H1 (cell line): Measurements from ENCODE around the gene DMWD. TPM values are rescaled to one million over a fixed set of nuclear protein-coding genes. Genes with fewer than 3 reads are reported as not detected.

ENCODE experiments used
- CTCF ChIA-PET: fragments of 300-600 bp; sonication (Branson Sonifier 250); formaldehyde crosslinking; loops from one replicate; lab custom pipeline; 2021; ENCODE audit not compliant: partially characterized antibody; lab: Charles Lee
- POLR2A ChIA-PET: fragments of 300-600 bp; sonication (Branson Sonifier 250); formaldehyde crosslinking; loops from one replicate; lab custom pipeline; 2021; ENCODE audit warnings: inconsistent platforms; ENCODE audit not compliant: partially characterized antibody; lab: Charles Lee
- DNase-seq, 2 experiments: peaks; one replicate each; pipeline versions ENCODE4 v3.0.0 to v3.0.0-alpha.2; 2010 to 2022; ENCODE audit warnings: low spot score in 2 of 2, low read depth in 1 of 2, mixed read lengths in 1 of 2
- FAIRE-seq: peaks from 2 replicates; lab custom pipeline; 2011; peaks lifted over from hg19 to GRCh38; lab: Jason Lieb, UNC
- H2AFZ ChIP-seq: 2 replicates; pipeline ENCODE4 v1.8.1; 2012; ENCODE audit warnings: low read length, inconsistent platforms
- H2AK5ac ChIP-seq: 2 replicates; pipeline ENCODE4 v1.6.1; 2013; ENCODE audit warnings: low read depth, low read length
- H2BK120ac ChIP-seq: replicated peaks from 2 replicates; pipeline ENCODE3; 2013; ENCODE audit warnings: low read depth, low read length, inconsistent platforms
- H2BK12ac ChIP-seq: 2 replicates; pipeline ENCODE4 v1.6.1; 2013; ENCODE audit warnings: low read depth, low read length
- H2BK15ac ChIP-seq: 2 replicates; pipeline ENCODE4 v1.6.1; 2013; ENCODE audit warnings: low read length
- H2BK20ac ChIP-seq: 2 replicates; pipeline ENCODE4 v1.6.1; 2013; ENCODE audit warnings: low read length
- H2BK5ac ChIP-seq: 2 replicates; pipeline ENCODE4 v1.6.1; 2013; ENCODE audit warnings: low read depth, low read length
- H3K14ac ChIP-seq: 2 replicates; pipeline ENCODE4 v1.6.1; 2013; ENCODE audit warnings: inconsistent platforms; ENCODE audit not compliant: insufficient read length
- H3K18ac ChIP-seq: 2 replicates; pipeline ENCODE4 v1.6.1; 2013; ENCODE audit warnings: low read length; ENCODE audit errors: extremely low read depth
- H3K23ac ChIP-seq: 2 replicates; pipeline ENCODE4 v1.6.1; 2013; ENCODE audit warnings: inconsistent platforms; ENCODE audit not compliant: insufficient read length
- H3K23me2 ChIP-seq: 2 replicates; pipeline ENCODE4 v1.6.1; 2013; ENCODE audit warnings: low read depth, low read length
- H3K27ac ChIP-seq: 2 replicates; pipeline ENCODE4 v1.6.1; 2011; ENCODE audit warnings: low read depth, low read length, inconsistent platforms
- H3K27me3 ChIP-seq, 4 experiments: replicated peaks in 1 of 4; 1 replicate in 1 of 4; 2 replicates in 3 of 4; pipeline versions ENCODE4 v1.6.1 to v1.8.1; 2011 to 2013; ENCODE audit warnings: low read length in 3 of 4, mild to moderate bottlenecking in 3 of 4, inconsistent platforms in 2 of 4, mixed read lengths in 2 of 4, moderate library complexity in 1 of 4; ENCODE audit not compliant: control insufficient read depth in 3 of 4, insufficient read depth in 3 of 4; ENCODE audit errors: extremely low read depth in 1 of 4
- H3K36me3 ChIP-seq, 4 experiments: 2 replicates each; pipeline versions ENCODE4 v1.6.1 to v1.8.1; 2011 to 2013; ENCODE audit warnings: mild to moderate bottlenecking in 4 of 4, low read length in 3 of 4, moderate library complexity in 2 of 4, control low read depth in 1 of 4, inconsistent platforms in 1 of 4; ENCODE audit not compliant: insufficient read depth in 4 of 4, control insufficient read depth in 2 of 4
- H3K4ac ChIP-seq: replicated peaks from 2 replicates; pipeline ENCODE3; 2013; ENCODE audit warnings: low read length, low read depth, mixed read lengths, inconsistent platforms; ENCODE audit not compliant: insufficient read length
- H3K4me1 ChIP-seq, 4 experiments: replicated peaks in 1 of 4; 1 replicate in 1 of 4; 2 replicates in 3 of 4; pipeline versions ENCODE4 v1.6.1 to v1.8.1; 2011 to 2013; ENCODE audit warnings: low read length in 3 of 4, inconsistent platforms in 2 of 4, mixed read lengths in 1 of 4; ENCODE audit not compliant: insufficient read depth in 4 of 4, control insufficient read depth in 3 of 4
- H3K4me2 ChIP-seq, 2 experiments: 2 replicates each; pipeline versions ENCODE4 v1.6.1 to v1.8.1; 2011 to 2013; ENCODE audit warnings: low read depth in 2 of 2, low read length in 2 of 2, control low read depth in 1 of 2, inconsistent platforms in 1 of 2, mild to moderate bottlenecking in 1 of 2; ENCODE audit not compliant: insufficient read depth in 1 of 2
- H3K4me3 ChIP-seq, 4 experiments: fragments of 200-600, 300-600 bp in 1 of 4; sonication (generic), shearing (Covaris generic), sonication (Bioruptor Twin) in 1 of 4; 2 replicates each; pipeline versions ENCODE4 v1.5.1 to v1.8.1; 2011 to 2016; ENCODE audit warnings: low read length in 4 of 4, low read depth in 3 of 4, control low read depth in 2 of 4, inconsistent platforms in 2 of 4, mild to moderate bottlenecking in 2 of 4, mixed read lengths in 1 of 4, moderate library complexity in 1 of 4; ENCODE audit not compliant: insufficient read depth in 2 of 4; ENCODE audit errors: extremely low read depth in 1 of 4
- H3K56ac ChIP-seq: replicated peaks from 2 replicates; pipeline ENCODE3; 2013; ENCODE audit warnings: low read depth, mild to moderate bottlenecking, mixed read lengths, low read length, inconsistent platforms; ENCODE audit not compliant: insufficient read length
- H3K79me1 ChIP-seq: 2 replicates; pipeline ENCODE4 v1.6.1; 2013; ENCODE audit warnings: low read depth, low read length, control low read depth
- H3K79me2 ChIP-seq, 2 experiments: 2 replicates each; pipeline versions ENCODE4 v1.6.1 to v1.8.1; 2012 to 2013; ENCODE audit warnings: low read length in 2 of 2, mild to moderate bottlenecking in 2 of 2, inconsistent platforms in 1 of 2; ENCODE audit not compliant: insufficient read depth in 2 of 2, control insufficient read depth in 1 of 2
- H3K9ac ChIP-seq, 4 experiments: replicated peaks in 1 of 4; 1 replicate in 1 of 4; 2 replicates in 3 of 4; pipeline versions ENCODE4 v1.6.1 to v1.8.1; 2011 to 2013; ENCODE audit warnings: low read depth in 3 of 4, low read length in 3 of 4, control low read depth in 2 of 4, mild to moderate bottlenecking in 2 of 4, moderate library complexity in 2 of 4, inconsistent platforms in 1 of 4; ENCODE audit errors: extremely low read depth in 1 of 4
- H3K9me3 ChIP-seq, 2 experiments: 2 replicates each; pipeline versions ENCODE4 v1.6.1 to v1.8.1; 2012 to 2013; ENCODE audit warnings: mild to moderate bottlenecking in 2 of 2, moderate library complexity in 2 of 2, control low read depth in 1 of 2, inconsistent platforms in 1 of 2, low read depth in 1 of 2, low read length in 1 of 2, mixed read lengths in 1 of 2; ENCODE audit not compliant: insufficient read depth in 2 of 2
- H4K20me1 ChIP-seq, 2 experiments: replicated peaks in 1 of 2; 2 replicates each; pipeline versions ENCODE3 to v1.8.1; 2011 to 2013; ENCODE audit warnings: inconsistent platforms in 2 of 2, low read length in 2 of 2, mild to moderate bottlenecking in 1 of 2; ENCODE audit not compliant: insufficient read depth in 2 of 2, control insufficient read depth in 1 of 2
- H4K5ac ChIP-seq: 2 replicates; pipeline ENCODE4 v1.6.1; 2013; ENCODE audit warnings: low read length, low read depth, mixed read lengths, inconsistent platforms; ENCODE audit not compliant: insufficient read length
- H4K8ac ChIP-seq: 2 replicates; pipeline ENCODE4 v1.8.0; 2013; ENCODE audit warnings: mild to moderate bottlenecking, moderate library complexity, low read length, inconsistent platforms; ENCODE audit not compliant: insufficient read depth; ENCODE audit errors: extremely low read depth
- H4K91ac ChIP-seq: replicated peaks from 2 replicates; pipeline ENCODE3; 2013; ENCODE audit warnings: low read length, mixed read lengths, inconsistent platforms; ENCODE audit not compliant: insufficient read length
- CBX8 ChIP-seq: fragments of 300-800, 300-1000 bp; sonication (generic); IDR thresholded peaks from 2 replicates; pipeline ENCODE4 v1.7.1; 2016; ENCODE audit warnings: low read depth, low read length, borderline replicate concordance
- HDAC2 ChIP-seq, 2 experiments: fragments of 300-600 bp in 1 of 2; sonication (generic) in 1 of 2; IDR thresholded peaks; 2 replicates each; pipeline ENCODE4 v1.6.1; 2011 to 2012; ENCODE audit warnings: low read depth in 2 of 2, low read length in 2 of 2, mild to moderate bottlenecking in 2 of 2, moderate library complexity in 2 of 2, borderline replicate concordance in 1 of 2, inconsistent platforms in 1 of 2
- KDM4A ChIP-seq: IDR thresholded peaks from one replicate; pipeline ENCODE4 v1.7.1; 2012; ENCODE audit warnings: low read depth, mild to moderate bottlenecking, moderate library complexity, low read length, inconsistent platforms; ENCODE audit not compliant: severe bottlenecking
- POLR2AphosphoS5 ChIP-seq: IDR thresholded peaks from 2 replicates; pipeline ENCODE4 v1.6.1; 2011; ENCODE audit warnings: low read depth, low read length
- RAD21 ChIP-seq, 2 experiments: IDR thresholded peaks in 1 of 2; conservative IDR thresholded peaks in 1 of 2; 2 replicates each; pipeline ENCODE4 v1.6.1; 2011; ENCODE audit warnings: low read depth in 2 of 2, low read length in 2 of 2, improper control_type of control experiment in 1 of 2, inconsistent platforms in 1 of 2, mild to moderate bottlenecking in 1 of 2, moderate library complexity in 1 of 2
- RFX5 ChIP-seq: IDR thresholded peaks from 2 replicates; pipeline ENCODE4 v1.6.1; 2011; ENCODE audit warnings: low read depth, low read length, improper control_type of control experiment, borderline replicate concordance
- SAP30 ChIP-seq: fragments of 300-600 bp; sonication (generic); IDR thresholded peaks from 2 replicates; pipeline ENCODE4 v1.7.1; 2012; ENCODE audit warnings: low read length, moderate library complexity, mild to moderate bottlenecking, inconsistent platforms; ENCODE audit not compliant: insufficient read depth, insufficient replicate concordance
- SIX5 ChIP-seq: IDR thresholded peaks from 2 replicates; pipeline ENCODE4 v1.6.1; 2011; ENCODE audit warnings: mild to moderate bottlenecking, low read depth, low read length
- SUZ12 ChIP-seq: fragments of 200-600 bp; sonication (generic); IDR thresholded peaks from 2 replicates; pipeline ENCODE4 v1.6.1; 2012; ENCODE audit warnings: mild to moderate bottlenecking, inconsistent platforms, low read length, moderate library complexity, mixed read lengths
- TEAD4 ChIP-seq: IDR thresholded peaks from 2 replicates; pipeline ENCODE4 v1.6.1; 2012; ENCODE audit warnings: low read depth, low read length, inconsistent platforms, mixed read lengths
- WGBS, 2 experiments: shearing (Covaris generic) in 1 of 2; methylation state at CpG; one replicate each; pipeline versions ENCODE4 v1.1.6 to v1.1.7; 2013 to 2015; ENCODE audit warnings: low lambda C conversion rate in 2 of 2, mixed read lengths in 2 of 2, inconsistent platforms in 1 of 2, low coverage in 1 of 2, missing lambda C conversion rate in 1 of 2; ENCODE audit not compliant: insufficient replicate concordance in 2 of 2, insufficient coverage in 1 of 2, insufficient read length in 1 of 2; ENCODE audit errors: extremely low coverage in 1 of 2, missing lambda C conversion rate in 1 of 2; 5-methylcytosine and 5-hydroxymethylcytosine counted together
- polyA plus RNA-seq, 7 experiments: library from polyadenylated mRNA; depleted of rRNA in 3 of 7; stranded (reverse) in 5 of 7; unstranded in 2 of 7; fragments of >200 nt in 5 of 7; fragments of 200-250 nt in 2 of 7; gene quantifications; 1 replicate in 5 of 7; 2 replicates in 1 of 7; 4 replicates in 1 of 7; pipeline versions ENCODE4 v1.2.1 to v1.2.3, GENCODE V29; 2011 to 2013; ENCODE audit warnings: missing spikeins in 2 of 7, mixed read lengths in 2 of 7
- total RNA-seq: library from RNA; stranded (reverse); fragmentation: NEBNext Ultra II Directional; extraction: Animal tissue kit (Norgen Biotek cat#: 25700); gene quantifications from 2 replicates; pipeline ENCODE4 v1.2.1, GENCODE V29; 2021

The DMWD gene
- total and polyA plus RNA-seq, 2 of the 8 experiments (the other 6 are each of a cell fraction or from before 2014, with no cell fraction given), result 13.6 to 41.0 TPM

DNA sequence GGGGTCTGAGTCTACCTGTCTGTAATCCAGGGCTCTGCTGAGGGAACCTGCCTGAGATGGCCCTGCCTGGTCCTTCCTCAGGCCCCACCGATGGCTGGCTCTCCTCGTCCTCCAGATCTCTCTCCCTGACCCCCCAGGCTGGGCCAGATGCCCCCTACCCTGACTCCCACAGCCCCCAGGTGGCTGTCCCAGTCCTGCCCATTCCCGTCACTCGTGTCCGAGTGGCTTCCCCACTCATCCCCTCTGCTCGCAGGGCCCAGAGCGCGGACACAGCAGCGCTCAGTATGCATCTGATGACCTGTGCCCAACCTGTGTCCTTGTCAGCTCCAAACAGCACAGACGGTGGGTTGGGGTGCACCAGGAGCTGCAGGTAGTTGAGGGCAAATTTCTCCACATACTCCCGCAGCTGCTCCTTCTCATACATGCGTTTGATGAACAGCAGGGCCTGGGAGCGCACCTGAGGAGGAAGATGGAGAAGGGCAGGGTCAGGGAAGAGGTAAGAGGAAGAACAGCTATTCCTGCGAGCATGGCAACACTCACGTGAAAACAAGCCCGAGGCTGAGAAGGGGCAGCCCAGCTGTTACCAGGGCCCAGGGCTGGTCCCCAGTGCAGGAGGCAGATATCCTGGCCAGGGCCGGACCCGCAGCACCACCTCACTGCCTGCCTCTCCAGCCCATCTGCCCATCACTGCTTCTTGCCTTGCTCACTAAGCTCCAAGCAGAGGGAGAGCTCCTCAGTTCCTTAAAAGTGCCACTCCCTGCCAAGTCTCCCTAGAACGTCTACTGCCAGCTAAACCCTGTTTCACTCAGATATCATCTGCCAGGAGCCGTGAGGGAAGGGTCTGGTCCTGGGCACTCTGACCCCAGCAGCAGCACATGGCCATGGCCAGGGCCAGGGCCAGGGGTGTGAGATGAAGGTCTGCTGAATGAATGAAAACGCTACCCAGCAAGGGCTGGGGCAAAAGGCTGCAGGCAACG lies 33.6 kb upstream of the DMWD start:
- Histone ChIP-seq H3K23me2 (0 out of 2 replicates have a peak, but pooled peaks cover 1% of the 10 kb centered on the region), H3K79me2 (no peaks in the 10 kb centered on the region), H2BK120ac (no peak overlapping the region), H4K5ac (no peak overlapping the region), H3K4me3 (no peak overlapping the region)
- POLR2A ChIA-PET, result interaction anchor here (1.0 to 2.6 kb wide), 13 partner anchors 9 to 134 kb away, joined by 3 to 11 read pairs (median 3); partner anchors contain the start of genes RSPH6A, SIX5 and SNRPD2
- DNase-seq, result no peak
- TF ChIP-seq RAD21 (IDR thresholded peaks at IDR 0.05 in 1 of 2, conservative IDR thresholded peaks at IDR 0.05 in 1 of 2; ENCODE audit: low read depth in 2 of 2, low read length in 2 of 2) (no peak), SAP30 (no peak), RFX5 (no peak), KDM4A (no peak), HDAC2 (IDR thresholded peaks at IDR 0.05; ENCODE audit: borderline replicate concordance in 1 of 2, low read depth in 2 of 2, low read length in 2 of 2) (no peak), CBX8 (no peak), SIX5 (no peak), TEAD4 (no peak), POLR2AphosphoS5 (no peak), SUZ12 (no peak)
- TF ChIP-seq, all 59 proteins: peak for 0
- H2AFZ ChIP-seq, result no peak overlapping the region
- no peak overlapping the region for H2BK15ac ChIP-seq
- CTCF ChIA-PET, result interaction anchor here (0.7 to 5.3 kb wide), 7 partner anchors 8 to 248 kb away, joined by 3 to 42 read pairs (median 3); no protein-coding TSS in a partner anchor
- no peak overlapping the region for H3K23ac ChIP-seq
- WGBS, 2 experiments, result 88% methylated on average over 22 of the region's 22 CpGs; no CpG with 5 or more reads in 1 of the 2 experiments
- H2AK5ac ChIP-seq, result no peak overlapping the region
- no peak for FAIRE-seq
- H3K56ac ChIP-seq, result no peak overlapping the region
- H3K27me3 ChIP-seq, result no peaks in the 10 kb centered on the region
- no peak overlapping the region for H3K14ac ChIP-seq
- H2BK12ac ChIP-seq, result no peak overlapping the region
- H3K18ac ChIP-seq, result no peak overlapping the region
- no peaks in the 10 kb centered on the region for H3K79me1 ChIP-seq
- peaks cover 5 to 16% of the 10 kb centered on the region in 2 experiments for H4K20me1 ChIP-seq
- H4K8ac ChIP-seq, result no peak overlapping the region
- no peaks in the 10 kb centered on the region for H3K4me1 ChIP-seq
- no peak overlapping the region for H2BK5ac ChIP-seq
- peaks cover 49 to 72% (median 68%) of the 10 kb centered on the region in 4 experiments for H3K36me3 ChIP-seq
- H2BK20ac ChIP-seq, result no peak overlapping the region
- H4K91ac ChIP-seq, result no peak overlapping the region
- H3K27ac ChIP-seq, result no peak overlapping the region
- no peak overlapping the region for H3K9ac ChIP-seq
- no peak overlapping the region for H3K4me2 ChIP-seq
- no peak overlapping the region for H3K4ac ChIP-seq
- no peaks in the 10 kb centered on the region for H3K9me3 ChIP-seq
